GM21737 (cell line): ENCODE results near the gene PKD1L1.

Experiments
- ATAC-seq: cut with Tn5 transposase; IDR thresholded peaks from one replicate; pipeline ENCODE4 v1.9.1; 2021; ENCODE audit warnings: mild to moderate bottlenecking, moderate library complexity; ENCODE audit not compliant: unreplicated experiment

The PKD1L1 gene

GRCh38 chr7:47906883-47907282, 41.4 kb downstream of the PKD1L1 start:
- ATAC-seq, result no peak

DNA sequence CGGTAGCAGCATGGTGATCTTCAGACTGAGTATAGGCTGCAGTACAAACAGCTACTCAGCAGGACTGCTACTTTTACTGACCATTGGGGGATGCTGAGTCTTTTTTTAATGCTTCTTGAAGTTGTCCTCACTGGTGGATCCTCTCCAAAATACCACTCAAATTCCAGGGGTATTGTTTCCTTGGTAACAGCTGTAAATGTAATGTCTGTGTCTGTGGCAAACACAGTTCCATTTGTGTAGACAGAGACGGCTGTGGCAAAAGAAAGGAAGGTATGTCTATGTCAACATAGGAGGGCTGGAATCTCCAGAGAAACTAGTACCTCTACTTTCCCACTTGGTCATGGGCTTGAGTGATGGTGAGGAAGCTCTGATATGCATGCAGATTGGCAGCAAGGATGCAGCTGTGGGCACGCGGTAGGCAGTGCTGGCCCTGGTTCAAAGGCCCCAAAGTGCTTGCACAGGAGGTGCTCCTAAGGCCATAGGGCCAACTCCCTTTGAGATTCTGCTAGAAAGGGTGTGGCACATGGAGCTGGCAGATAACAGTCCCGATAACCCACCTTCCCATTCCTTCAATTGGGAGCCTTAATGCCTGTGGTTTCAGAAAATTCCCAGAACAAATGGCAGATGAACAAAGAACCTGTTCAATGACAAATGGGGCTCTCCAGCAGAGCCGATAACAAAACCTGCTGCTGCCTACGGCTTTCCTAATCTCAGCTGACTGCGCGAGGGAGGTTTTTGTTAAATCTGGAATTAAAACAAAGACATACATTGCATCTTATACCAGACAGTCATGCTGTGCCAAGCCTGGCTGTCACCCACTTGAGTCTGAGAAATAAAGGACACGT, 43.0 kb downstream of the PKD1L1 start:
- ATAC-seq, result no peak

DNA sequence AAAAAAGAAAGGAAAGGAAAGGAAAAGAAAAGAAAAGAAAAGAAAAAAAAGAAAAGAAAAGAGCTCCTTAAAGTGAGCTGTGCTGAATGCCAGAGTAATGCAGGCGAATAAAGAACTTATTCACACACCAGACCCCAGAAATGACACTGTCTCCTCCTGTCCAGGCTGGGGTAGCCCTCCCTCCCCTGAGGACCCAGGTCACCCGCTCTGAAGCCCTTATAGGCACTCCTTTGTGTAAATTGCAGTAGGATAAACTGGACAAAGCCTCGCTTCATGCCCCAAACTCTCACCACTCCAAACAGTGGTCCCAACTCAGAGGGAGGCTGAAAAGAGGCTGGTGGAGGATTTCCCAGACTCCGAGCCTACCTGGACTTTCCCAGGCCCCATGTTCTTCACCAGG, 46.3 kb downstream of the PKD1L1 start:
- ATAC-seq, result no peak

DNA sequence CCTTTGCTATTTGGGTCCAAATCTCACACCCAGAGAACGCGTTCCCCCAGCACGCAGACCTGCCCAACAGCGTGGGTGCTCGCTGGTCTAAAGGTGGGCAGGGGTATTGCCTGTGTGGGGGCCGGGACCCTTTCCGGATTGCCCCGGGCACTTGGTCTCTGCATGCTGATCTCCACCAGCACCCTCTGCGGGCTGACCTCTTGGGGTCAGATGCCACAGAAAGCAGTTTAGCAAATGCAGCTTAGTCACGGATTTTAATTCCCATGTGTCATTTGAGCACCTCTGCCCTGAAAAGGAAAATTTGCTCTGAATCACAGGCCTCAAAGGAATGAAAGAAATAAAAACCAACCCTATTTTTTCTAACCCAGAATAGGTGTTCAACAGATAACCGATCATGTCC, 46.7 kb downstream of the PKD1L1 start:
- ATAC-seq, result no peak

DNA sequence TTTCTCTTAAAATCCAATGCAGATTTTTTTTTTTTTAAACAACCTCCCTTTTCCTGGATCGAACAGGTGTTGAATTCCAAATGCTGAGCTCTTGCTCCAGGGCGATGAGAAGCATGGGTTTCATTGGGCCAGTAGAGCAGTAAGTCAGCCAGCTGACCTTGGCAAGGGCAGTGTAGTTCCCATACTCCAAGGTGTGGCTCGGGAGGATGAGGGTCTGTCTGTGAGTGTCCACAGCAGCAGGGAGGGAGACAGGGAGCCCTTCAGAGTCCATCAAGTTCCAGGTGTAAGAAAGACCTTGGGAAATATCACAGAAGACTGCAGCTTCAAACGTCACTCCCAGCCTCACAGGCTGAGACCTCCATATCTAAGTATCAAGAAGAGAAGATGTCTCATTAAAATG, 50.4 kb downstream of the PKD1L1 start:
- no peak for ATAC-seq

DNA sequence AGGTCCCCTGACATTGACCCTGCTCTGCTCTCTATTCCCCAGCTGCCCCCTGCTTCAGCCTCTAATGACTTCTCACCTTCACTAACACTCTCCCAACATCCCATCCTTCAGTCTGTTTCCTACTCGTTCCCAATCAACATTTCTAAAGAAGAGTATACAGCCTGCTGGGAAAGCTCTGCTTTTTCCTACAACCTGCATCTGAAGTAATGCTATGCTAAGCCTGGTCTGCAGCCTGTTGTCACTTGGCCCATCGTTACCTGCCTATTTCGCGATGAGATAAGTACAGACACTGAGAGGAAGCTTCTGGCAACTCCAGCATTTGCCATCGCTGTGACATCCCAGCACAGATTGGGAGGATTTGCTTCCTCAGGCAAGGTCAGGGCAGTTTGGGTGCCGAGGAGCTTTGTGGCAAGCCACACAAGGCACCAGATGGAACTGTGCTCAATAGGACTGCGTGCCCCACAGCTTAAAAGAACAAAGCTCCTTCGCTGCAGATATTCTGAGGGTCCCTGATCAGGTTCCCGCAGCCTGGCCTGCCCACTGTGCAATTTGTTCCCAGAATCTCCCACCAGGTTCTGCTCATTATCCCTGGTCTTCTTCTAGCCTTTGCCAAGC, 51.4 kb downstream of the PKD1L1 start:
- no peak for ATAC-seq

GRCh38 chr7:47895026-47895425, 53.2 kb downstream of the PKD1L1 start:
- no peak for ATAC-seq

DNA sequence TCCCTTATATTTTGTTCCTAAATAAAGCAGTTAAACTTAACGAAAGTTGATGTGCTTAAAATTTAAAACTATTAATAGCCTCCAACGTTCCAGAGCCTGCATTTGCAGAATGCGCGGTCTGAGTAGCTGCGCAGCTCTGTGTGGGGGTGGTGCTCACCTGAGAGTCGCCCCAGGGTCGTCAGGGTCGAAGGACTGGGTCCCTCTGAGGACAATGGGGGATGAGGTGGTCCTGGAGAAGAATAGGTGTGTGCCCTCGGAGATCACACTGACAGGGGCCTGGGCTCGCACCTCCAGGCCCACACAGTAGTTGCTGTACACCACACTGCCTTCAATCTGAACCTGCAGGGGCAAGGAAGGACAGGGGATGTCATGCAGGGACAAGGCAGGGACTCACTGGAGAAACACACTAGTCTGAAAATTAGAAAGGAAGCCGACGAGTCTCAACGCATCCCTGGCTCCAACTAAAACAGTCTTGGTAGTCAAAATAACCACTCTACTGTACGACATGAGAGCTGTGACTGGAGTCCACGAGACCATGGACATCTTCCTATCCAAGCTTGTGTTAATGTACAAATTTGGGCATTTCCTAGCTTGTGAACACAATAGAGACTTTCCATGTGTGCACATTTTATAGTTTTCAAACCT, 54.4 kb downstream of the PKD1L1 start:
- no peak for ATAC-seq

DNA sequence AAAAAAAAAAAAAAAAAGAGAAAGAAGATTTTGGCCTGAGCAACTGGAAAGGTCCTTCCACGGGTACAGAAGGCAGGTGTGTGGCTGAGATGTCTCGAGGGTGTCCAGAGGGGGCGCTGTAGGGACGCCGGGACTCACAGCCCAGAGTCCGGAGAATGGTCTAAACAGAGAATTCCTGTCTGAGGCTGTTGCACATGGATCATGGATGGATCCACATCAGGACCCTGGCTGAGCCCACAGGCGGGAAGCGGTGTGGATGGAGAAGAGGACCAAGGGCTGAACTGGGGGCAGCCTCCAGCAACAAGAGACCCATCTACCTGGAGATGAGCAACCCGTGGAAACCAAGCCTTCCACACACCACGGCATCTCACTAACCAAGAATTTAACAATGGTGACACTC, 55.0 kb downstream of the PKD1L1 start:
- ATAC-seq, result no peak

- no peak for ATAC-seq
Observed at GRCh38 chr7:47890606-47891005, 57.7 kb downstream of the PKD1L1 start.

GRCh38 chr7:47890125-47890524, 58.1 kb downstream of the PKD1L1 start:
- no peak for ATAC-seq

GRCh38 chr7:47889723-47890122, 58.5 kb downstream of the PKD1L1 start:
- ATAC-seq, result no peak

DNA sequence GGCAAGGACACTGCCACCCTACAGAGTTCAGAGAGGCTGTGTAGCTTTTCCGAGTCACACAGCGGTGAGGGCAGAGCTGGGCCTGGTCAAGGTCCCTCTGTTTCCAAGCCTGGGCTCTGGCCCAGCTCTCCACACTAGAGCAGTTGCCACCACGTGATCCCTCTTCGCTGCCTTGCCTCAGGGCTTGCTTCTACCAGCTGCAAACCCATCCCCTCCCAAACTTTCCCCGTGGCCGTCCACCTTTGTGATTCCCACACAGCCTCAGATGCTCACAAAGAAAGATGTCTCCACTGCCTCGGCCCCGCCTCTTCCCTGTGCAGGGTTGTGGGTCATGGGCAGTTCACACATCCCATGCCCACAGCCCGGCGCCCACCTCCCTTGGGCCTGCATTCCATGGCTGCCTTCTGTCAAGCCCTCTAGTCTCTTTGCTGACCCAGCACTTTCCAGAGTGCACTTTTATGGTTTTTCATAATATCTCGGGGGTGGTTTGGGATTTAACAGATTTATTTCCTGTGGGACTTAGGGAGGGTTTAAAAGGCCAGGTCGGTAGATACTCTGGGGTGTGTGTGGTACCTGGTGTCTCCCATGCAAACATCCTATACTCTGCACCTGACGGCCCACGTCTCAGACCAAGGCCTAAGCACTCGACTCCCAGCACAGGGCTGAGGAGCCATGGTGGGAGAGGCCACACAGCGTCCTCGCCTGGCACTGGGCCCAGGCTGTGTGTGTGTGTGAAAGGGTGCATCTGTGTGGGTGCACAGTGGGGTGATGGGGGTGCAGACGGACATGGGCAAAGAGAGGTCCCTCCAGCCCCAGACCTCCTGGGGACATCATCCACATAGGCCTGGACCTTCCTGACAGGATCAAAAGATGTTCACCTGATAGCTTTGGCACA, 59.6 kb downstream of the PKD1L1 start:
- no peak for ATAC-seq

DNA sequence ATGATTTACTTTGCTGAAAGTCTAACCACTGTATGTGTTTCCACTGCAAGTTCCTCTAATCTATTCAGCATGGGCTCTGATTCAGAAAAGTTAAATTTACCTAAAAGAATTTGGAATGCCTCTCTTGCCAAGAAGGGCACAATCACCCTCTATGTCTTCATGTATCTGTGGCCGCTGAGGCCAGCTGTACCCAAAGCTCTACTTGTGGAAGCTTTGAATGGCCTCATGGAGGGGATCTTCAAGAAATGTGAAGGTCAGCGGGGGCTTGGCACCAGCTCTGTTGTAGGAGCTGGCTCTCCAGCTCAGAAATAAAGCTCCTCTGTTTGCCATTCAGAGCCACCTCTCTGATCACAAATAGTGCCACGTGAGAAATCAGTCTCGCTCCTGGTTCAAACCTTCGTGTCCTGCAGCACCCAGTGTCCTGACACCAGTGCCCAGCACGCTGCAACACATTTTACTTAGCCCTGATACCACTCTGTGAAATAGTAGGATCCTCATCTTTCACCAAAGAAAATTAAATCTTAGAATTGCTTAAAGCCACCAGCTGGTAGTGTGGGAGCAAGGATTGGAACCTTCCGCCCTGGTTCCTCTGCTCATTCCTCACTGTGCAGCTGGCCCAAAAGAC, 61.1 kb downstream of the PKD1L1 start:
- ATAC-seq, result no peak

DNA sequence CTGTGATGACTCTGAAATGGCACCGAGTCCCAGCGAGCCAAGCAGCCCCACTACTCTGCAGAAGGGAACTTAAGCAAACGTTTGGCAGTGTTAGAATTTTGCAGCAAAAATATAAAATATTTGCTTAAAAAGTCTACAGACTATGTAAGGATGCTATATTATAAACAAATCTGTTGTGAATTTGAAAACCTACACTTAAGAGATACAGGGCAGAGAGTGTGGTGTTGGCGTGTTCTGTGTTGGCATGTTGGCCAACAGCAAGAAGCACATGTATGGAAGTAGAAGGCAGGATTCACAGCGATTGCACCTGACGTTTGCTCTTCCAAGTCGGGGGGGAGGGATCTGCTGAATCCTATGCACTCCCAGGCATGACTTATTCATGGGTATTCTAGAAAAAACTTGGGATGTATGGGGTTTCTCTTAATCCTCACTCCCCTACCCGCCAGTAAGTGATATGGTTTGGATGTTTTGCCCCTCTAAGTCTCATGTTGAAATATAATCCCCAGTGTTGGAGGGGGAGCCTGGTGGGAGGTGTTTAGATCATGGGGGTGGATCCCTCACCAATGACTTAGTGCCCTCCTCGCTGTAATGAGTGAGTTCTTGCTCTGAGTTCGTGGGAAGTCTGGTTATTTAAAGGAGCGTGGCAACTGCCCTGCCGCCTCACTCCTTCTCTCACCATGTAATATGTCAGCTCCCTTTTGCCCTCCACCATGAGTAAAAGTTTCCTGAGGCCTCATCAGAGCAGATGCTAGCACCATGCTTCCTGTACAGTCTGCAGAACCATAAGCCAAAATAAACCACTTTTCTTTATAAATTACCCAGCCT, 62.1 kb downstream of the PKD1L1 start:
- no peak for ATAC-seq

- ATAC-seq, result no peak
Observed at GRCh38 chr7:47885309-47885986, 62.8 kb downstream of the PKD1L1 start.

DNA sequence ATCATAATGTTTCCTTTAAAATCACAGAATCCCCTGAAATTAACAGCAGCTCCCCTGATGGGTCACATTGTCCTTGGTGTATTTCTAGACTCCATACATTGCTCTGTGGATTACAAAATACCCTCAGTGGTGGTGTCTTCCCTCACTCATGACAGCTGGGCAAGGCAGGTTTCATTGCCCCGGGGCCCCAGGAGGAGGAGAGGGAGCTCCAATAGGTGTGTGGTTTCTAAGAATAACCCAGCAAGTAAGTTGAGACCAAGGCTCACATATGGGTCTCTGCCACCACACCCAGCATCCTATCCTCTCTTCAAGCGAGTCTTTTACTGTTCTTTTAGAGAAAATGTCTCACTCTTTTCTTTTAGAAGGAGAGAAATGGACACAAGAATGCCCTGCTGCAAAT, 63.6 kb downstream of the PKD1L1 start:
- ATAC-seq, result no peak

GRCh38 chr7:47882635-47883034, 65.6 kb downstream of the PKD1L1 start:
- ATAC-seq, result no peak

DNA sequence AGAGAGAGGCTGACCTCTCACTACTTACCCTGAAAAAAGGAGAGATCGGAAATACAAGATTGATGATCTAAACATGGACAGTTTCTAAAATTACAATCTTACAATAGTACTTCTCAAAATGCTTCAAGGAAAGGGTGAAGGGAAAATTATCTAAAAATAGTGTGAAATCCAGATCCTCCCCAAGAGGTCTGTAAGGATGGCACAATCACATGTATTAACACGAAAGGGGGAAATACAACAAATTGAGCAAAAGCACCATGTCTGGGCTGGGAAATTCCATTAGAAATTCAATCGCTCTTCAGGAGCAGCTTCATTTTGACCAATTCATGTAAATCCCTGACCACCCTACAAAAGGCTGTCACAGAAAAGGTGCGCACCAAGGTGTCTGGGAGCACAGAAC, 67.0 kb downstream of the PKD1L1 start:
- ATAC-seq, result no peak
